Liver (tissue), 9 donors: ENCODE data around the gene MARS1. TPM values are rescaled to one million over a fixed set of nuclear protein-coding genes. Genes with fewer than 3 reads are reported as not detected.
"Not testable (repeated sequence)": the region's sequence is repeated elsewhere in the genome, so short reads cannot be mapped to it uniquely, and the experiment has no call there.

Experiments used
- DNase-seq: peaks from one replicate; pipeline ENCODE4 v3.0.0-alpha.2; 2017; ENCODE audit warnings: low spot score
- H3K27ac ChIP-seq, 2 donors: one replicate each; pipeline ENCODE4 v1.7.0; 2013; ENCODE audit warnings: inconsistent platforms in 2 of 2, low read length in 2 of 2, control low read depth in 1 of 2, low read depth in 1 of 2, mild to moderate bottlenecking in 1 of 2
- H3K27me3 ChIP-seq, 4 donors: one replicate each; pipeline versions ENCODE4 v1.6.1 to v1.7.0; 2013; ENCODE audit warnings: low read length in 3 of 4, inconsistent platforms in 1 of 4, mild to moderate bottlenecking in 1 of 4, moderate library complexity in 1 of 4; ENCODE audit not compliant: control insufficient read depth in 4 of 4, insufficient read depth in 4 of 4
- H3K36me3 ChIP-seq, 4 donors: one replicate each; pipeline versions ENCODE4 v1.6.1 to v1.7.0; 2013; ENCODE audit warnings: low read length in 3 of 4, mild to moderate bottlenecking in 3 of 4, low read depth in 1 of 4, moderate library complexity in 1 of 4; ENCODE audit not compliant: control insufficient read depth in 4 of 4, insufficient read depth in 3 of 4
- H3K4me1 ChIP-seq, 4 donors: one replicate each; pipeline versions ENCODE4 v1.6.1 to v1.7.0; 2013; ENCODE audit warnings: low read length in 3 of 4, mild to moderate bottlenecking in 3 of 4, moderate library complexity in 1 of 4; ENCODE audit not compliant: control insufficient read depth in 4 of 4, insufficient read depth in 4 of 4
- H3K4me3 ChIP-seq, 3 donors: one replicate each; pipeline versions ENCODE4 v1.6.1 to v1.7.0; 2013; ENCODE audit warnings: low read length in 3 of 3, control low read depth in 1 of 3, low read depth in 1 of 3, mild to moderate bottlenecking in 1 of 3
- H3K9ac ChIP-seq, 2 donors: one replicate each; pipeline ENCODE4 v1.7.0; 2013; ENCODE audit warnings: low read length in 2 of 2, mild to moderate bottlenecking in 2 of 2, moderate library complexity in 2 of 2, control low read depth in 1 of 2, low read depth in 1 of 2
- H3K9me3 ChIP-seq, 4 donors: one replicate each; pipeline versions ENCODE4 v1.6.1 to v1.7.0; 2013; ENCODE audit warnings: low read length in 3 of 4; ENCODE audit not compliant: control insufficient read depth in 4 of 4
- FOXA2 ChIP-seq: IDR thresholded peaks from 2 replicates; pipeline ENCODE4 v1.6.1; 2016; ENCODE audit warnings: antibody characterized with exemption
- GABPA ChIP-seq, 2 donors: IDR thresholded peaks in 1 of 2; conservative IDR thresholded peaks in 1 of 2; 2 replicates each; pipeline ENCODE4 v1.6.1; 2016; ENCODE audit warnings: antibody characterized with exemption in 2 of 2, mild to moderate bottlenecking in 1 of 2, moderate library complexity in 1 of 2
- HNF4G ChIP-seq: IDR thresholded peaks from 2 replicates; pipeline ENCODE4 v1.6.1; 2016; ENCODE audit warnings: antibody characterized with exemption
- JUND ChIP-seq, 2 donors: IDR thresholded peaks; 2 replicates each; pipeline ENCODE4 v1.6.1; 2016; ENCODE audit warnings: antibody characterized with exemption in 2 of 2
- RAD21 ChIP-seq, 2 donors: IDR thresholded peaks; 2 replicates each; pipeline ENCODE4 v1.6.1; 2016; ENCODE audit warnings: antibody characterized with exemption in 2 of 2, mild to moderate bottlenecking in 2 of 2
- RXRA ChIP-seq, 2 donors: IDR thresholded peaks; 2 replicates each; pipeline ENCODE4 v1.6.1; 2017 to 2018; ENCODE audit warnings: antibody characterized with exemption in 2 of 2, mild to moderate bottlenecking in 1 of 2
- SP1 ChIP-seq: IDR thresholded peaks from 2 replicates; pipeline ENCODE4 v1.6.1; 2018; ENCODE audit warnings: antibody characterized with exemption, mild to moderate bottlenecking
- TAF1 ChIP-seq: conservative IDR thresholded peaks from 2 replicates; pipeline ENCODE4 v1.6.1; 2016; ENCODE audit warnings: antibody characterized with exemption, mild to moderate bottlenecking
- YY1 ChIP-seq: IDR thresholded peaks from 2 replicates; pipeline ENCODE4 v1.6.1; 2016; ENCODE audit warnings: antibody characterized with exemption, mild to moderate bottlenecking
- WGBS: extraction: QIAGEN DNeasy Blood & Tissue Kit; methylation state at CpG from one replicate; pipeline ENCODE4 v1.1.7; 2013; 5-methylcytosine and 5-hydroxymethylcytosine counted together
- polyA plus RNA-seq, 2 donors: library from polyadenylated mRNA; stranded (reverse) in 1 of 2; unstranded in 1 of 2; fragments of 200-250 nt in 1 of 2; fragments of >200 nt in 1 of 2; fragmentation: Nextera tagmentation in 1 of 2; extraction: Ambion mirVana in 1 of 2; gene quantifications; one replicate each; pipeline versions ENCODE4 v1.2.1 to v1.2.3, GENCODE V29; 2013 to 2015
- total RNA-seq, 2 donors: library from RNA; depleted of rRNA; stranded (reverse); fragments of >200 nt; gene quantifications; one replicate each; pipeline ENCODE4 v1.2.3, GENCODE V29; 2014
- TF ChIP-seq, protein P1 (sequence below): IDR thresholded peaks from 2 replicates; pipeline ENCODE4 v1.6.1; 2016; ENCODE audit warnings: antibody characterized with exemption
- TF ChIP-seq, protein P2 (sequence below): fragments of 150-350 bp; IDR thresholded peaks from 2 replicates; pipeline ENCODE4 v1.5.1; 2017; ENCODE audit warnings: improper control_type of control experiment, low read depth, low read length; ENCODE audit not compliant: missing input control
- donor health status: healthy.
- donor health status: healthy.
- donor health status: healthy.
- donor health status: healthy.
- donor health status: healthy.

MARS1 gene
- total and polyA plus RNA-seq, 4 donors: 43.9 to 83.3 (median 56.0) TPM

DNA sequence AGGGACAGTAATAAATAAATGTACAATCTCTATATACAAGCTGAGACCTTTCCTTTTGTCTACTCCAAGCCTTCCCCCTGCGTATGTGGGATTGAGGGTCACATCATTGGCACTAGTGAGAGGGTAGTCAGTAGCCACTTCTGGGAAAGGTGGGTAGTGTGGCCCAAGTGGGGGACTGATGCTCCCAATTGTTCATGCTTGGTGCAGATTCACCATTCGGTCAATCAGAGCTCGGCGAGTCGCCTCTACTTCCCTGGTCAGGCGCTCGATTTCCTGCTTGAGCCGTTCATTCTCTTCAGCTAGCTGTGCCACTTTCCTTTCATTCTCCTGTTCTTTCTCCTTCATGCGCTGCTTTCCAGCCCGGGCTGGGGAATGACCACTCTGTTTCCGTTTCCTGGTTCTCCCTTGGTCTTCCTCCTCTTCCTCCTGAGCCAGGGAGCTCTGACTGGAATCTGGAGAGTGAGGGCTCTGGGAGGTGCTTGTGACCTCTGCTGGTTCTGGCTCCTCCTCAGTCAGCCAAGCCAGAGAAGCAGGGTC, 28.8 kb downstream of the MARS1 start:
- no peak for DNase-seq
- TF ChIP-seq RAD21 (IDR thresholded peaks at IDR 0.05) (no peak), RXRA (IDR thresholded peaks at IDR 0.05) (no peak), GABPA (IDR thresholded peaks at IDR 0.05 in 1 of 2, conservative IDR thresholded peaks at IDR 0.05 in 1 of 2) (no peak), FOXA2 (no peak), HNF4G (no peak), JUND (IDR thresholded peaks at IDR 0.05) (no peak), TAF1 (no peak), YY1 (no peak)
- TF ChIP-seq, protein P1, sequence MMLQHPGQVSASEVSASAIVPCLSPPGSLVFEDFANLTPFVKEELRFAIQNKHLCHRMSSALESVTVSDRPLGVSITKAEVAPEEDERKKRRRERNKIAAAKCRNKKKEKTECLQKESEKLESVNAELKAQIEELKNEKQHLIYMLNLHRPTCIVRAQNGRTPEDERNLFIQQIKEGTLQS: no peak
- TF ChIP-seq, protein P2, sequence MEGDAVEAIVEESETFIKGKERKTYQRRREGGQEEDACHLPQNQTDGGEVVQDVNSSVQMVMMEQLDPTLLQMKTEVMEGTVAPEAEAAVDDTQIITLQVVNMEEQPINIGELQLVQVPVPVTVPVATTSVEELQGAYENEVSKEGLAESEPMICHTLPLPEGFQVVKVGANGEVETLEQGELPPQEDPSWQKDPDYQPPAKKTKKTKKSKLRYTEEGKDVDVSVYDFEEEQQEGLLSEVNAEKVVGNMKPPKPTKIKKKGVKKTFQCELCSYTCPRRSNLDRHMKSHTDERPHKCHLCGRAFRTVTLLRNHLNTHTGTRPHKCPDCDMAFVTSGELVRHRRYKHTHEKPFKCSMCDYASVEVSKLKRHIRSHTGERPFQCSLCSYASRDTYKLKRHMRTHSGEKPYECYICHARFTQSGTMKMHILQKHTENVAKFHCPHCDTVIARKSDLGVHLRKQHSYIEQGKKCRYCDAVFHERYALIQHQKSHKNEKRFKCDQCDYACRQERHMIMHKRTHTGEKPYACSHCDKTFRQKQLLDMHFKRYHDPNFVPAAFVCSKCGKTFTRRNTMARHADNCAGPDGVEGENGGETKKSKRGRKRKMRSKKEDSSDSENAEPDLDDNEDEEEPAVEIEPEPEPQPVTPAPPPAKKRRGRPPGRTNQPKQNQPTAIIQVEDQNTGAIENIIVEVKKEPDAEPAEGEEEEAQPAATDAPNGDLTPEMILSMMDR: no peak
- no peaks in the 10 kb centered on the region for H3K9me3 ChIP-seq
- H3K27ac ChIP-seq: no peak overlapping the region
- H3K4me1 ChIP-seq: peaks cover 4 to 32% (median 18%) of the 10 kb centered on the region in 4 donors
- H3K4me3 ChIP-seq: no peak overlapping the region
- H3K36me3 ChIP-seq: peaks cover 5 to 53% (median 48%) of the 10 kb centered on the region in 4 donors
- H3K9ac ChIP-seq: no peak overlapping the region
- 85% methylated on average over 11 of the region's 11 CpGs for WGBS
- H3K27me3 ChIP-seq: no peaks in the 10 kb centered on the region

DNA sequence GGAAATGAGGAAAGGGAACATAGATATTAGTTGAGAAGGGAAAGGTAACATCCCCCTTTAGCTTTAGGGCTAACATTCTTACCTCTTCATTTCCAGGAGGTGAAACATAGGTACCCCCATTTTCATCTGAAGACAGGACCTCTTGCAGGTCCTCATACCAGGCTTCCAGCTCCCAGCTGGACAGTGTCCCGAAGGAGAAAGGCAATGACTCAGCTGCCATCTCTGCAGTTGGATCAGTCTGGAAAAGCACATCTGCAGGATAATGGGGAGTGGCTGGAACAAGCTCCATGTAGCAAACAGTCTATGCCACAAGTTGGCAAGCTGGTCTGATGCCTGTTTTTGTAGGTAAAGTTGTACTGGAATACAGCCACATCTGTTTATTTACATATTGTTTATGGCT, 29.3 kb downstream of the MARS1 start:
- Histone ChIP-seq H3K4me3 (no peak overlapping the region), H3K27ac (no peak overlapping the region), H3K36me3 (peaks cover 5 to 48% (median 43%) of the 10 kb centered on the region in 4 donors), H3K27me3 (no peaks in the 10 kb centered on the region), H3K4me1 (peaks cover 4 to 37% (median 19%) of the 10 kb centered on the region in 4 donors), H3K9me3 (no peaks in the 10 kb centered on the region), H3K9ac (no peak overlapping the region)
- TF ChIP-seq SP1: no peak
- no peak for TF ChIP-seq RXRA (IDR thresholded peaks at IDR 0.05)
- WGBS: 56% methylated on average over 1 of the region's 1 CpG
- DNase-seq: no peak

DNA sequence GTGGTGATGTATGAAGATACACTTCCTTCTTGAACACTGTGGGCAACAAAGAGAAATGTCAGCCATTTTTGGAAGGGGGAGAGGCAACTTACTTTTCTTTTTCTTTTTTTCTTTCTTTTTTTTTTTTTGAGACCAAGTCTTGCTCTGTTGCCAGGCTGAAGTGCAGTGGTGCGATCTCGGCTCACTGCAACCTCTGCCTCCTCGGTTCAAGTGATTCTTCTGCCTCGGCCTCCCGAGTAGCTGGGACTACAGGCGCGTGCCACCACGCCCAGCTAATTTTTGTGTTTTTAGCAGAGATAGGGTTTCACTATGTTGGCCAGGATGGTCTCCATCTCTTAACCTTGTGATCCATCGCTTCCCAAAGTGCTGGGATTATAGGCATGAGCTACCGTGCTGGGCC, 29.9 kb downstream of the MARS1 start:
- Histone ChIP-seq H3K4me1 (peaks cover 4 to 38% (median 19%) of the 10 kb centered on the region in 4 donors), H3K36me3 (peaks cover 3 to 43% (median 40%) of the 10 kb centered on the region in 4 donors)
- H3K9ac ChIP-seq, H3K27ac ChIP-seq, H3K27me3 ChIP-seq, H3K9me3 ChIP-seq, H3K4me3 ChIP-seq, DNase-seq: not testable (repeated sequence)
- 93% methylated on average over 10 of the region's 10 CpGs for WGBS
